ENCODE data around the gene CIB4.

- TF ChIP-seq CTCF (IDR thresholded peaks at IDR 0.05) = no peak
- no peak for TF ChIP-seq POLR2AphosphoS5 (IDR thresholded peaks at IDR 0.05)
These were observed 17.7 kb upstream of the CIB4 start for GRCh38 chr2:26658691-26659346.

All from sigmoid colon (tissue), 4 donors.